SKM-1 (cell line): ENCODE measurements around the gene SLC22A23.

ENCODE experiments used
- DNase-seq: peaks from one replicate; lab custom pipeline; 2025; ENCODE audit not compliant: unreplicated experiment; lab: John Stamatoyannopoulos, UW

Gene SLC22A23

DNA sequence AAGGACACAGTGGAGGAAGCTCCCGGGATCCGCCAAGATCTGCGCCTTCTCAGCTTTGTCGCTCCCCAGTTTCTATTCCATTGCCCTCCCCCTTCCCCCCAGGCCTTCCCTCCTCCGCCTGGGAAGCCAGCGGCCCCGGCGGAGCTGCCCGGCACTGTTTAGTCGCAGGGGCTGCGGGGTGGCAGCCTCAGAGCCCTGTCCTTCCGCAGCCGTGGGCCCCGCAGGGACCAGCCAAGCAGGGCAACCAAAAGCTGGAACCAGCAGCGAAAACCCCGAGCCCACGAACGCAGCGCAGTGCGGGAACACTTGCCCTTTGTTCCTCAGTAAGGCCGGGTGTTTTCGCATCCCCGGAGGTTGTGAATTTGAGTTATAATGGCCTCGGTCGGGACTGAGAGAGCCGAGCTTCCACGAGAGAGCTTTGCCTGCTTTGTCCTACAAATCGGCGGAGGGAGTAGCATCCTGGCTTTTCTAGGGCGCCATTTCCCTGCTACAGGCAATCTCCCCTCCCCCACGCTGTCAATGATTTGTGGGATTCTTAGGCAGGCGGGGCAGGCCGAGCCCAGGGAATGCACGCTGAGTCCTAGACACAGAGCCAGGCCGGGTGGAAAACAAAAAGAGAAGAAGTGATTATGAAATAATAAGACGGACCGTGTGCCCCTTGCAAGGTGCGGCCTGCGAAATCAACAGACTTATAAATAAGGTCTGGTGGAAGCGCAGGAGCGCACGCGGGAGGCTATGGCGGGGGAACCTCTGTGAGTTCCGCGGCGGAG is 225.4 kb downstream of the SLC22A23 start:
- no peak for DNase-seq

DNA sequence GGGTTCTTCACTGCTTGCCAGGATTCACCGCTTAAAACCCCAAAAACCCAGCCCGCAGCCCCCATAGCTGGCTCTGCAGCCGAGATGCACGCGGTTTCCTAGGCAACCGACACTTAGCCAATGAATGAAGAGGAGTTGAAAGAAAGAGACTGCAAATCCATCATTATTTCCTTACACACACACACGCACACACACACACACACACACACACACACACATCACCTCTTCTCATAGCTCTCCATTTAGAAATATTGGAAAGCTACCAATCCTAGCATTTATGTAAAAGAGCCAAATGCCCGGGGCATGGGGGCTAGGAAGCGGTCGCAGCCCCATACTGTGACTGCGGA is 226.0 kb downstream of the SLC22A23 start:
- DNase-seq = no peak

- DNase-seq = no peak
Measured at GRCh38 chr6:3230256-3230882, 226.5 kb downstream of the SLC22A23 start.

GRCh38 chr6:3229566-3230178 is 227.2 kb downstream of the SLC22A23 start:
- DNase-seq = no peak

GRCh38 chr6:3228771-3229565 is 227.9 kb downstream of the SLC22A23 start:
- DNase-seq = no peak

- DNase-seq = no peak
Measured at GRCh38 chr6:3228046-3228671, 228.7 kb downstream of the SLC22A23 start.

- no peak for DNase-seq
Measured at GRCh38 chr6:3227363-3228045, 229.3 kb downstream of the SLC22A23 start, which contains the start of gene TUBB2B. Gene TUBB2B (minus strand): TSS chr6:3227653. CDS start chr6:3227543, 110 bp downstream.

DNA sequence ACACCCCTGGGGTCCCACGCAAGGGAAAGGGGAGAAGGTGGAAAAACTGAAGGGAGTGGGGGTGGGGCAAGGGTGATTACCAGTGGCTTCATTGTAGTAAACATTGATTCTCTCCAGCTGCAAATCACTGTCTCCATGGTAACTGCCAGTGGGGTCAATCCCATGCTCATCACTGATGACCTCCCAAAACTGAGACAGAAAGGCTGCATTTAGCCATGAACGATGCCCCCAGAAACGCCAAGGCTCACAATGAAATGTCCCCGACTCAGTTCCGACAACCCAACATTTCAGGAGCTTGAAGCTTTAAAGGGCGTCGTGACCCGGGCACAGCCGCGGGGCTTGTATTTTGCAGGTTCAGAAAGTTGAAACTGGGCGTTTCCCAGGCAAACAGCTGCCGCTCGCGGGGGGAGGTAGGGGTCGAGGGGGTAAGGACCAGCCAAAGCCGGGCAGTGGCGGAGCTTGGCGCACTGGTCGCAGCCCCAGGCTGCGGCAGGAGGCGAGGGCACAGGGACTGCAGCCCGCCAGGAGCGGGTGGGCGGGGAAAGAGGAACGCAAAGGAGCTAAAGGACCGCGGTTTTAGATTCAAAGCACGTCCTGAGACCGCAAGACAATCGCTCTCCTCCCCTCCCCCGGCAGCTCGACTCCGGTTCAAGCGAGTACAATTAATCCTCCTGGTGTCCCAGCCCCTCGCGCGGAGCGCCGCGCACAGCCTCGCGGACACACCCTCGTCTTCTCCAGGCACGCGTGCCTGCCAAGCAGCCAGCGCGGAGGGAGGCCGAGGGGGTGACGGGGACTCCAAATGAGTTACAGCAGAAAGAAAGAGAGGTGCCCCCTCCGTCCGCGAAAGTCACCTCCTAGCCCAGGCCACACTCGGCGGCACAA is 230.1 kb downstream of the SLC22A23 start:
- DNase-seq = no peak

GRCh38 chr6:3226042-3226441 is 230.8 kb downstream of the SLC22A23 start:
- DNase-seq = no peak

- no peak for DNase-seq
Measured at GRCh38 chr6:3222506-3223038, 234.3 kb downstream of the SLC22A23 start.

DNA sequence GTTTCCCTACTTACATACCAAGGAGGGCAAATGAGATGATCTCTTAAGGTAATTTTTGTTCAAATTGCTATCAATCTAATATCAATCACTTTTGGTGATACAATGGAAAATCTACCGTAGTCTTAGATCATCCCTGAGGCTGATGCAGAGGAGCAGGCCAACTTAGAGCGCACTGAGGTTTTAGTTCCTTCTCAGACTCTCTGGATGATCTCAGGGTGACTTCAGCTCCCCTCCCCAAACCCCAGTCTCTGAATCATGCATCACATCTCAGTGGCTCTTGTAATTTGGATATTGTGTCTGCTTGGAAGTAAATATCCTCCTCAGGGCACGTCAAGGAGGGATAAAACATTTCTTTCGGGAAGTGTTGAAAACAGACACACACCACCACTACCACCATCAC is 235.3 kb downstream of the SLC22A23 start:
- DNase-seq = no peak

DNA sequence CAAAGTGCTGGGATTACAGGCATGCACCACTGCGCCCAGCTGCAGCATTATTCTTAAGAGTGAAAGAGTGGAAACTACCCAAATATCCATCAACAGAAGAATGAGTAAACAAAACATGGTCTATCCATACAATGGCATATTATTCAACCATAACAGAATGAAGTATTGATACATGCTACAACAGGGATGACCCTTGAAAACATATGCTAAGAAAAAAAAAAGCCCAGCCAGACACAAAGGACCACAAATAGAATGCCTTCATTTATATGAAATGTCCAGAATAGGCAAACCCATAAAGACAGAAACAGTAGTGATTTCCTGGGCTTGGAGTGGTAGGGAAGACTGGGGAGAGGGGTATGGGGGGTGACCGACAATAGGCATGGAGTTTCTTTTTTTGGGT is 236.5 kb downstream of the SLC22A23 start:
- no peak for DNase-seq
